ENCODE data around the gene SPTBN1. TPM values are rescaled to one million over a fixed set of nuclear protein-coding genes. Genes with fewer than 3 reads are reported as not detected.

The SPTBN1 gene
- total RNA-seq, 1 experiment from 2014 or later: 204 TPM

- ChIA-PET POLR2A (no interaction called here), CTCF (interaction anchor here (0.6 to 3.1 kb wide), 16 partner anchors 9 to 419 kb away, joined by 3 to 17 read pairs (median 4); no protein-coding TSS in a partner anchor)
- TF ChIP-seq ZNF512 (CRISPR knock-in tag; IDR thresholded peaks at IDR 0.05; ENCODE audit: borderline replicate concordance): peak; percentile 91
- no peak for TF ChIP-seq FOXK1 (CRISPR knock-in tag; IDR thresholded peaks at IDR 0.05)
- no peak for TF ChIP-seq ERG (CRISPR knock-in tag; IDR thresholded peaks at IDR 0.05)
- no peak for TF ChIP-seq ZNF219 (CRISPR knock-in tag; IDR thresholded peaks at IDR 0.05; ENCODE audit: borderline replicate concordance)
- TF ChIP-seq, protein P1, sequence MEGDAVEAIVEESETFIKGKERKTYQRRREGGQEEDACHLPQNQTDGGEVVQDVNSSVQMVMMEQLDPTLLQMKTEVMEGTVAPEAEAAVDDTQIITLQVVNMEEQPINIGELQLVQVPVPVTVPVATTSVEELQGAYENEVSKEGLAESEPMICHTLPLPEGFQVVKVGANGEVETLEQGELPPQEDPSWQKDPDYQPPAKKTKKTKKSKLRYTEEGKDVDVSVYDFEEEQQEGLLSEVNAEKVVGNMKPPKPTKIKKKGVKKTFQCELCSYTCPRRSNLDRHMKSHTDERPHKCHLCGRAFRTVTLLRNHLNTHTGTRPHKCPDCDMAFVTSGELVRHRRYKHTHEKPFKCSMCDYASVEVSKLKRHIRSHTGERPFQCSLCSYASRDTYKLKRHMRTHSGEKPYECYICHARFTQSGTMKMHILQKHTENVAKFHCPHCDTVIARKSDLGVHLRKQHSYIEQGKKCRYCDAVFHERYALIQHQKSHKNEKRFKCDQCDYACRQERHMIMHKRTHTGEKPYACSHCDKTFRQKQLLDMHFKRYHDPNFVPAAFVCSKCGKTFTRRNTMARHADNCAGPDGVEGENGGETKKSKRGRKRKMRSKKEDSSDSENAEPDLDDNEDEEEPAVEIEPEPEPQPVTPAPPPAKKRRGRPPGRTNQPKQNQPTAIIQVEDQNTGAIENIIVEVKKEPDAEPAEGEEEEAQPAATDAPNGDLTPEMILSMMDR (IDR thresholded peaks at IDR 0.05): peak; percentile 48
- TF ChIP-seq AR (CRISPR knock-in tag; IDR thresholded peaks at IDR 0.05): no peak
- TF ChIP-seq MAX (CRISPR knock-in tag; IDR thresholded peaks at IDR 0.05): no peak
- TF ChIP-seq, protein P2, sequence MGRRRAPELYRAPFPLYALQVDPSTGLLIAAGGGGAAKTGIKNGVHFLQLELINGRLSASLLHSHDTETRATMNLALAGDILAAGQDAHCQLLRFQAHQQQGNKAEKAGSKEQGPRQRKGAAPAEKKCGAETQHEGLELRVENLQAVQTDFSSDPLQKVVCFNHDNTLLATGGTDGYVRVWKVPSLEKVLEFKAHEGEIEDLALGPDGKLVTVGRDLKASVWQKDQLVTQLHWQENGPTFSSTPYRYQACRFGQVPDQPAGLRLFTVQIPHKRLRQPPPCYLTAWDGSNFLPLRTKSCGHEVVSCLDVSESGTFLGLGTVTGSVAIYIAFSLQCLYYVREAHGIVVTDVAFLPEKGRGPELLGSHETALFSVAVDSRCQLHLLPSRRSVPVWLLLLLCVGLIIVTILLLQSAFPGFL (CRISPR knock-in tag; IDR thresholded peaks at IDR 0.05; ENCODE audit: borderline replicate concordance): no peak
- TF ChIP-seq, protein P3, sequence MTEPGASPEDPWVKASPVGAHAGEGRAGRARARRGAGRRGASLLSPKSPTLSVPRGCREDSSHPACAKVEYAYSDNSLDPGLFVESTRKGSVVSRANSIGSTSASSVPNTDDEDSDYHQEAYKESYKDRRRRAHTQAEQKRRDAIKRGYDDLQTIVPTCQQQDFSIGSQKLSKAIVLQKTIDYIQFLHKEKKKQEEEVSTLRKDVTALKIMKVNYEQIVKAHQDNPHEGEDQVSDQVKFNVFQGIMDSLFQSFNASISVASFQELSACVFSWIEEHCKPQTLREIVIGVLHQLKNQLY (CRISPR knock-in tag; IDR thresholded peaks at IDR 0.05): no peak
- no peak for TF ChIP-seq ZNF317 (CRISPR knock-in tag; IDR thresholded peaks at IDR 0.05; ENCODE audit: borderline replicate concordance, low read depth)
- no peak for TF ChIP-seq ZNF232 (CRISPR knock-in tag; IDR thresholded peaks at IDR 0.05)
- TF ChIP-seq NFATC4 (CRISPR knock-in tag; IDR thresholded peaks at IDR 0.05): no peak
- no peak for TF ChIP-seq ZNF121 (CRISPR knock-in tag; IDR thresholded peaks at IDR 0.05)
- TF ChIP-seq MXD4 (CRISPR knock-in tag; IDR thresholded peaks at IDR 0.05; ENCODE audit: borderline replicate concordance): no peak
Measured at GRCh38 chr2:54522624-54523281, 66.6 kb downstream of the SPTBN1 start.

More at GRCh38 chr2:54522624-54523281, 66.6 kb downstream of the SPTBN1 start:
- no peaks in the 10 kb centered on the region for H3K27me3 Mint-ChIP-seq (ENCODE audit: low read depth)
- peaks cover 9% of the 10 kb centered on the region for H3K36me3 Mint-ChIP-seq
- H3K4me3 Mint-ChIP-seq: no peak overlapping the region
- H3K4me1 Mint-ChIP-seq: peaks cover 52% of the 10 kb centered on the region
- no peak overlapping the region for H3K27ac Mint-ChIP-seq
- ATAC-seq (peak; percentile 96), DNase-seq (ENCODE audit: low spot score) (peak; percentile 75)
- H3K9me3 Mint-ChIP-seq: no peaks in the 10 kb centered on the region

All from WTC11 (cell line).